Activated CD8-positive, alpha-beta T cell treated with anti-CD3 and anti-CD28 coated beads for 36 hours (primary cell): Measurements from ENCODE around the gene LARGE1. TPM values are rescaled to one million over a fixed set of nuclear protein-coding genes. Genes with fewer than 3 reads are reported as not detected.

ENCODE experiments used
- ATAC-seq: fragments of 200-7000 bp; cut with Tn5 transposase; one replicate; pipeline ENCODE4 v1.10.0; 2021; ENCODE audit warnings: mild to moderate bottlenecking, moderate library complexity
- CTCF ChIA-PET: fragments of 350-600 bp; sonication (Branson Sonifier 250); formaldehyde crosslinking; loops from one replicate; lab custom pipeline; 2021; ENCODE audit warnings: antibody characterized with exemption; lab: Charles Lee
- POLR2A ChIA-PET: fragments of 350-600 bp; sonication (Branson Sonifier 250); formaldehyde crosslinking; loops from one replicate; lab custom pipeline; 2021; ENCODE audit warnings: antibody characterized with exemption; lab: Charles Lee
- DNase-seq: peaks from one replicate; pipeline ENCODE4 v3.0.0-alpha.2; 2020
- H3K27ac Mint-ChIP-seq: one replicate; pipeline ENCODE4 v1.8.0; 2021; ENCODE audit warnings: mild to moderate bottlenecking, mixed read lengths
- H3K27me3 Mint-ChIP-seq: one replicate; pipeline ENCODE4 v1.8.0; 2021; ENCODE audit warnings: mixed read lengths
- H3K36me3 Mint-ChIP-seq: one replicate; pipeline ENCODE4 v1.8.0; 2021; ENCODE audit warnings: low read depth, mixed read lengths
- H3K4me1 Mint-ChIP-seq: one replicate; pipeline ENCODE4 v1.8.0; 2021; ENCODE audit warnings: low read depth, mixed read lengths
- H3K4me3 Mint-ChIP-seq: one replicate; pipeline ENCODE4 v1.8.0; 2021; ENCODE audit warnings: mild to moderate bottlenecking, moderate library complexity, mixed read lengths
- H3K9me3 Mint-ChIP-seq: one replicate; pipeline ENCODE4 v1.8.0; 2021; ENCODE audit warnings: mixed read lengths
- CTCF ChIP-seq: fragments of 200-600 bp; IDR thresholded peaks from one replicate; pipeline ENCODE4 v1.8.0; 2022; ENCODE audit warnings: antibody characterized with exemption, mild to moderate bottlenecking
- intact Hi-C: fragments of 100-400 bp; cut with micrococcal nuclease; formaldehyde crosslinking; loops from one replicate; pipeline ENCODE4 v1.10.0; 2022
- total RNA-seq, 2 experiments: library from RNA; stranded (reverse); gene quantifications; one replicate each; pipeline ENCODE4 v1.2.3, GENCODE V29; 2021

The LARGE1 gene
- total RNA-seq, 2 experiments from 2014 or later, result 0.31 to 0.32 TPM

- ChIA-PET CTCF (no interaction called here), POLR2A (no interaction called here)
- Mint-ChIP-seq H3K4me3 (no peak overlapping the region), H3K4me1 (no peaks in the 10 kb centered on the region), H3K27ac (no peak overlapping the region), H3K9me3 (peaks cover 3% of the 10 kb centered on the region), H3K36me3 (no peaks in the 10 kb centered on the region), H3K27me3 (no peaks in the 10 kb centered on the region)
- no peak for ATAC-seq
- TF ChIP-seq CTCF, result no peak
- intact Hi-C loops, result no loop called here
- no peak for DNase-seq
These were observed 114.1 kb downstream of the LARGE1 start for GRCh38 chr22:33806191-33806590.

GRCh38 chr22:33803371-33804282, 116.6 kb downstream of the LARGE1 start:
- no peak overlapping the region for H3K27ac Mint-ChIP-seq
- DNase-seq (no peak), ATAC-seq (no peak)
- TF ChIP-seq CTCF, result no peak
- CTCF ChIA-PET, result no interaction called here
- H3K27me3 Mint-ChIP-seq, result no peaks in the 10 kb centered on the region
- peaks cover 10% of the 10 kb centered on the region for H3K9me3 Mint-ChIP-seq
- POLR2A ChIA-PET, result no interaction called here
- H3K4me1 Mint-ChIP-seq, result no peaks in the 10 kb centered on the region
- intact Hi-C loops, result no loop called here
- no peaks in the 10 kb centered on the region for H3K36me3 Mint-ChIP-seq
- H3K4me3 Mint-ChIP-seq, result no peak overlapping the region

GRCh38 chr22:33798401-33798800, 121.9 kb downstream of the LARGE1 start:
- no peaks in the 10 kb centered on the region for H3K36me3 Mint-ChIP-seq

GRCh38 chr22:33796494-33796893, 123.8 kb downstream of the LARGE1 start:
- no peak for TF ChIP-seq CTCF
- intact Hi-C loops, result no loop called here
- H3K27me3 Mint-ChIP-seq, result peaks cover 7% of the 10 kb centered on the region
- peaks cover 6% of the 10 kb centered on the region for H3K4me1 Mint-ChIP-seq
- H3K4me3 Mint-ChIP-seq, result no peak overlapping the region
- H3K9me3 Mint-ChIP-seq, result peaks cover 11% of the 10 kb centered on the region
- CTCF ChIA-PET, result no interaction called here
- no peak for DNase-seq
- no peaks in the 10 kb centered on the region for H3K36me3 Mint-ChIP-seq
- POLR2A ChIA-PET, result no interaction called here
- H3K27ac Mint-ChIP-seq, result no peak overlapping the region
- no peak for ATAC-seq

More at GRCh38 chr22:33798401-33798800, 121.9 kb downstream of the LARGE1 start:
- H3K4me3 Mint-ChIP-seq, result no peak overlapping the region
- intact Hi-C loops, result no loop called here
- ATAC-seq (no peak), DNase-seq (no peak)
- ChIA-PET CTCF (no interaction called here), POLR2A (no interaction called here)
- H3K27ac Mint-ChIP-seq, result no peak overlapping the region
- H3K9me3 Mint-ChIP-seq, result peaks cover 14% of the 10 kb centered on the region
- no peaks in the 10 kb centered on the region for H3K27me3 Mint-ChIP-seq
- TF ChIP-seq CTCF, result no peak
- H3K4me1 Mint-ChIP-seq, result no peaks in the 10 kb centered on the region

- intact Hi-C loops, result no loop called here
- Mint-ChIP-seq H3K27ac (no peak overlapping the region), H3K36me3 (no peaks in the 10 kb centered on the region), H3K4me1 (peaks cover 6% of the 10 kb centered on the region), H3K9me3 (peaks cover 13% of the 10 kb centered on the region), H3K4me3 (no peak overlapping the region), H3K27me3 (peaks cover 7% of the 10 kb centered on the region)
- POLR2A ChIA-PET, result no interaction called here
- DNase-seq (no peak), ATAC-seq (no peak)
- CTCF ChIA-PET, result no interaction called here
- TF ChIP-seq CTCF, result no peak
These were observed 126.8 kb downstream of the LARGE1 start for GRCh38 chr22:33793475-33793874.
